K562 (cell line): ENCODE results near the gene F9. TPM values are rescaled to one million over a fixed set of nuclear protein-coding genes. Genes with fewer than 3 reads are reported as not detected.
"Not testable (repeated sequence)": the region's sequence is repeated elsewhere in the genome, so short reads cannot be mapped to it uniquely, and the experiment has no call there.

ENCODE experiments used
- ATAC-seq: fragments of 200-7000 bp; cut with Tn5 transposase; 3 replicates; pipeline ENCODE4 v1.9.1; 2020; ENCODE audit warnings: moderate library complexity
- BruUV-seq: library from RNA; stranded (reverse); fragments of 400-500 nt; replicated peaks from 2 replicates; lab custom pipeline; 2021; lab: Mats Ljungman, UMichigan
- CTCF ChIA-PET: fragments of 300-600 bp; formaldehyde crosslinking; extraction: SDS; loops from one replicate; lab custom pipeline; 2021; ENCODE audit warnings: low intra/inter-chr PET ratio; lab: Yijun Ruan, JAX
- POLR2A ChIA-PET: fragments of 300-600, 350-650 bp; sonication (Branson Sonifier 250); formaldehyde crosslinking; extraction: SDS; loops from one replicate; lab custom pipeline; 2021; ENCODE audit warnings: antibody characterized with exemption, inconsistent platforms; lab: Yijun Ruan, JAX
- DNase-seq, 4 experiments: peaks; one replicate each; pipeline versions ENCODE4 v3.0.0 to v3.0.0-alpha.2; 2011 to 2018; ENCODE audit warnings: low spot score in 3 of 4, mixed read lengths in 3 of 4; ENCODE audit errors: extremely low read depth in 1 of 4
- FAIRE-seq: peaks from 2 replicates; lab custom pipeline; 2011; peaks lifted over from hg19 to GRCh38; lab: Jason Lieb, UNC
- H2AFZ ChIP-seq: 2 replicates; pipeline ENCODE4 v1.6.0; 2011; ENCODE audit warnings: low read depth, low read length, control low read depth, inconsistent platforms
- H3K27ac ChIP-seq: fragments of 200-600 bp; 3 replicates; pipeline ENCODE4 v1.8.0; 2011; ENCODE audit warnings: low read depth, mild to moderate bottlenecking, control low read depth, inconsistent platforms, low read length, moderate library complexity, mixed read lengths; ENCODE audit errors: extremely low read depth
- H3K27me3 ChIP-seq, 2 experiments: fragments of 300-600 bp in 1 of 2; 2 replicates in 1 of 2; 3 replicates in 1 of 2; pipeline versions ENCODE4 v1.6.0 to v1.8.0; 2011; ENCODE audit warnings: inconsistent platforms in 2 of 2, low read length in 2 of 2, mild to moderate bottlenecking in 1 of 2, mixed read lengths in 1 of 2, moderate library complexity in 1 of 2; ENCODE audit not compliant: control insufficient read depth in 2 of 2, insufficient read depth in 2 of 2
- H3K36me3 ChIP-seq: fragments of 300-600 bp; 3 replicates; pipeline ENCODE4 v1.8.0; 2011; ENCODE audit warnings: mild to moderate bottlenecking, low read length, inconsistent platforms; ENCODE audit not compliant: control insufficient read depth, insufficient read depth
- H3K4me1 ChIP-seq, 2 experiments: fragments of 200-600 bp in 1 of 2; replicated peaks in 1 of 2; 2 replicates in 1 of 2; 3 replicates in 1 of 2; pipeline versions ENCODE4 v1.5.1 to v1.8.0; 2011; ENCODE audit warnings: inconsistent platforms in 2 of 2, low read length in 2 of 2, mild to moderate bottlenecking in 1 of 2, mixed read lengths in 1 of 2, moderate library complexity in 1 of 2; ENCODE audit not compliant: control insufficient read depth in 2 of 2, insufficient read depth in 2 of 2
- H3K4me2 ChIP-seq: 2 replicates; pipeline ENCODE4 v1.6.1; 2011; ENCODE audit warnings: low read length, control low read depth, inconsistent platforms, mixed read lengths; ENCODE audit not compliant: insufficient read depth
- H3K4me3 ChIP-seq: fragments of 200-600 bp; sonication (generic), shearing (Covaris generic); 2 replicates; pipeline ENCODE4 v1.5.1; 2016; ENCODE audit warnings: control low read depth, inconsistent platforms
- H3K79me2 ChIP-seq: fragments of 200-600 bp; 3 replicates; pipeline ENCODE4 v1.8.0; 2011; ENCODE audit warnings: low read length, inconsistent platforms; ENCODE audit not compliant: control insufficient read depth, insufficient read depth
- H3K9ac ChIP-seq, 2 experiments: 2 replicates each; pipeline versions ENCODE4 v1.6.0 to v1.6.1; 2011; ENCODE audit warnings: low read depth in 2 of 2, low read length in 2 of 2, control low read depth in 1 of 2, inconsistent platforms in 1 of 2, mild to moderate bottlenecking in 1 of 2, mixed read lengths in 1 of 2; ENCODE audit not compliant: insufficient read depth in 1 of 2
- H3K9me1 ChIP-seq: one replicate; pipeline ENCODE4 v1.6.0; 2011; ENCODE audit warnings: inconsistent platforms, mild to moderate bottlenecking, low read length, moderate library complexity; ENCODE audit not compliant: control insufficient read depth, insufficient read depth
- H3K9me3 ChIP-seq: replicated peaks from 2 replicates; pipeline ENCODE4 v1.5.1; 2011; ENCODE audit warnings: low read depth, low read length, inconsistent platforms; ENCODE audit not compliant: control insufficient read depth, insufficient read depth
- H4K20me1 ChIP-seq: replicated peaks from 2 replicates; pipeline ENCODE4 v1.6.1; 2011; ENCODE audit warnings: low read length, inconsistent platforms, mixed read lengths; ENCODE audit not compliant: control insufficient read depth, insufficient read depth
- PCBP2 ChIP-seq: fragments of 200-400 bp; formaldehyde crosslinking; IDR thresholded peaks from 2 replicates; pipeline ENCODE4 v1.6.1; 2018; ENCODE audit warnings: low read length, low read depth, mild to moderate bottlenecking, moderate library complexity; ENCODE audit not compliant: poor library complexity, severe bottlenecking
- POLR2G ChIP-seq: fragments of 200-400 bp; formaldehyde crosslinking; IDR thresholded peaks from 2 replicates; pipeline ENCODE4 v1.6.1; 2017; ENCODE audit warnings: low read depth, mild to moderate bottlenecking, antibody characterized with exemption, low read length, moderate library complexity
- PTRF ChIP-seq: fragments of 450-650 bp; IDR thresholded peaks from 2 replicates; pipeline ENCODE4 v1.6.1; 2016; ENCODE audit warnings: mild to moderate bottlenecking, missing genetic modification characterization, missing compliant biosample characterization
- WGBS: fragments of 100-300 bp; shearing (Covaris generic); methylation state at CpG from one replicate; pipeline ENCODE4 v1.1.6; 2016; ENCODE audit warnings: low coverage, mixed read lengths; ENCODE audit not compliant: insufficient coverage; ENCODE audit errors: missing lambda C conversion rate; 5-methylcytosine and 5-hydroxymethylcytosine counted together
- in situ Hi-C: fragments of 300-500 bp; cut with MboI; formaldehyde crosslinking; loops from 4 replicates; pipeline ENCODE4 v1.15.0; 2018; ENCODE audit warnings: inconsistent platforms, mixed read lengths
- intact Hi-C: fragments of 100-400 bp; cut with micrococcal nuclease; formaldehyde crosslinking; loops from 2 replicates; pipeline ENCODE4 v1.14.2; 2022
- polyA plus RNA-seq, 8 experiments: library from polyadenylated mRNA; depleted of rRNA in 4 of 8; stranded (reverse) in 5 of 8; unstranded in 3 of 8; fragments of >200 nt; fragmentation: Nextera tagmentation in 2 of 8; fragmentation: Illumina TruSeq in 1 of 8; extraction: Ambion mirVana in 2 of 8; extraction: Trizol in 1 of 8; gene quantifications; 2 replicates each; pipeline versions ENCODE4 v1.2.1 to v1.2.3, GENCODE V29; 2011 to 2014; ENCODE audit warnings: inconsistent platforms in 1 of 8, missing spikeins in 1 of 8
- total RNA-seq, 7 experiments: library from RNA; depleted of rRNA in 6 of 7; stranded (reverse); fragments of >200 nt in 6 of 7; fragmentation: Illumina TruSeq in 2 of 7; extraction: Trizol in 2 of 7; gene quantifications; 2 replicates each; pipeline versions ENCODE4 v1.2.1 to v1.2.3, GENCODE V29; 2011 to 2021; ENCODE audit warnings: low replicate concordance in 1 of 7
- TF ChIP-seq, protein P1 (sequence below): fragments of 250-450 bp; sonication (Bioruptor Pico); IDR thresholded peaks from 2 replicates; pipeline ENCODE4 v1.8.0; 2021; ENCODE audit warnings: moderate library complexity, mild to moderate bottlenecking, inconsistent platforms

Gene F9
- total and polyA plus RNA-seq, 9 of the 15 experiments (the other 6 are each of a cell fraction or from before 2014, with no cell fraction given): 0.09 TPM; not detected in 8

GRCh38 chrX:139518475-139518874 lies 12.1 kb upstream of the F9 start:
- ATAC-seq (no peak), FAIRE-seq (no peak), DNase-seq (no peak)
- CTCF ChIA-PET: no interaction called here
- no peaks in the 10 kb centered on the region for H3K27me3 ChIP-seq
- H3K9ac ChIP-seq: no peak overlapping the region
- 0% methylated on average over 2 of the region's 2 CpGs for WGBS
- H3K79me2 ChIP-seq: no peaks in the 10 kb centered on the region
- in situ Hi-C loops: no loop called here
- no peaks in the 10 kb centered on the region for H3K36me3 ChIP-seq
- no peak for TF ChIP-seq POLR2G
- no peak for TF ChIP-seq PCBP2
- TF ChIP-seq PTRF: no peak
- TF ChIP-seq, protein P1, sequence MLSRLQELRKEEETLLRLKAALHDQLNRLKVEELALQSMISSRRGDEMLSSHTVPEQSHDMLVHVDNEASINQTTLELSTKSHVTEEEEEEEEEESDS (CRISPR knock-in tag): no peak
- H3K27ac ChIP-seq: no peak overlapping the region
- H2AFZ ChIP-seq: no peak overlapping the region
- H3K4me2 ChIP-seq: no peak overlapping the region
- no TSS peak for BruUV-seq
- no peaks in the 10 kb centered on the region for H3K9me1 ChIP-seq
- no peak overlapping the region for H3K4me3 ChIP-seq
- H3K4me1 ChIP-seq: no peaks in the 10 kb centered on the region
- H4K20me1 ChIP-seq: no peaks in the 10 kb centered on the region
- H3K9me3 ChIP-seq: no peaks in the 10 kb centered on the region
- intact Hi-C loops: no loop called here
- POLR2A ChIA-PET: no interaction called here

GRCh38 chrX:139528829-139529228 lies 1.7 kb upstream of the F9 start:
- in situ Hi-C loops, H3K4me2 ChIP-seq, ATAC-seq, BruUV-seq, H3K9me1 ChIP-seq, DNase-seq, H3K27ac ChIP-seq, CTCF ChIA-PET, H3K9me3 ChIP-seq, H3K27me3 ChIP-seq, H3K4me1 ChIP-seq, H3K79me2 ChIP-seq, H3K36me3 ChIP-seq, H3K4me3 ChIP-seq, H3K9ac ChIP-seq, FAIRE-seq, H2AFZ ChIP-seq, H4K20me1 ChIP-seq, POLR2A ChIA-PET, intact Hi-C loops: not testable (repeated sequence)
- WGBS: 5% methylated on average over 2 of the region's 3 CpGs
